ENCODE results near the gene ABHD12B.

GRCh38 chr14:50922803-50923202 is 51.0 kb downstream of the ABHD12B start:
- TF ChIP-seq YY1 (IDR thresholded peaks at IDR 0.05; ENCODE audit: insufficient read depth, insufficient read length) = no peak
- no peak for TF ChIP-seq ZNF274 (IDR thresholded peaks at IDR 0.05; ENCODE audit: low read depth, low read length)

Data from NT2/D1 (cell line).